OCI-LY1 (cell line): ENCODE data around the gene PAM.
"Not testable (repeated sequence)": the region's sequence is repeated elsewhere in the genome, so short reads cannot be mapped to it uniquely, and the experiment has no call there.

Experiments used
- CTCF ChIP-seq: fragments of 200-600 bp; sonication (generic), shearing (Covaris generic); IDR thresholded peaks from 2 replicates; pipeline ENCODE4 v1.5.1; 2017; ENCODE audit warnings: mild to moderate bottlenecking, antibody characterized with exemption, low read length, moderate library complexity, mixed read lengths
- EZH2 ChIP-seq: fragments of 200-600 bp; sonication (generic), shearing (Covaris generic); IDR thresholded peaks from 2 replicates; pipeline ENCODE4 v1.8.0; 2017; ENCODE audit warnings: borderline replicate concordance, mixed run types, mild to moderate bottlenecking, antibody characterized with exemption, low read length, moderate library complexity, mixed read lengths

- TF ChIP-seq CTCF, EZH2: not testable (repeated sequence)
Measured at GRCh38 chr5:103046706-103047105, 291.6 kb downstream of the PAM start.
